VCaP (cell line): ENCODE data around the gene FANK1.

Experiments
- H3K27ac ChIP-seq: fragments of 450-650 bp; 2 replicates; pipeline ENCODE4 v1.5.1; 2017
- TF ChIP-seq, protein P1 (sequence below): fragments of 450-650 bp; conservative IDR thresholded peaks from 2 replicates; pipeline ENCODE4 v1.5.1; 2017; ENCODE audit warnings: mild to moderate bottlenecking, moderate library complexity

Gene FANK1

GRCh38 chr10:125976960-125977605 lies 80.7 kb downstream of the FANK1 start:
- no peak overlapping the region for H3K27ac ChIP-seq
- TF ChIP-seq, protein P1, sequence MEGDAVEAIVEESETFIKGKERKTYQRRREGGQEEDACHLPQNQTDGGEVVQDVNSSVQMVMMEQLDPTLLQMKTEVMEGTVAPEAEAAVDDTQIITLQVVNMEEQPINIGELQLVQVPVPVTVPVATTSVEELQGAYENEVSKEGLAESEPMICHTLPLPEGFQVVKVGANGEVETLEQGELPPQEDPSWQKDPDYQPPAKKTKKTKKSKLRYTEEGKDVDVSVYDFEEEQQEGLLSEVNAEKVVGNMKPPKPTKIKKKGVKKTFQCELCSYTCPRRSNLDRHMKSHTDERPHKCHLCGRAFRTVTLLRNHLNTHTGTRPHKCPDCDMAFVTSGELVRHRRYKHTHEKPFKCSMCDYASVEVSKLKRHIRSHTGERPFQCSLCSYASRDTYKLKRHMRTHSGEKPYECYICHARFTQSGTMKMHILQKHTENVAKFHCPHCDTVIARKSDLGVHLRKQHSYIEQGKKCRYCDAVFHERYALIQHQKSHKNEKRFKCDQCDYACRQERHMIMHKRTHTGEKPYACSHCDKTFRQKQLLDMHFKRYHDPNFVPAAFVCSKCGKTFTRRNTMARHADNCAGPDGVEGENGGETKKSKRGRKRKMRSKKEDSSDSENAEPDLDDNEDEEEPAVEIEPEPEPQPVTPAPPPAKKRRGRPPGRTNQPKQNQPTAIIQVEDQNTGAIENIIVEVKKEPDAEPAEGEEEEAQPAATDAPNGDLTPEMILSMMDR = peak; percentile 33; the same call in 1 of the 2 replicates

GRCh38 chr10:125979976-125980375 lies 83.6 kb downstream of the FANK1 start:
- TF ChIP-seq, protein P1 = no peak
- no peak overlapping the region for H3K27ac ChIP-seq

- TF ChIP-seq, protein P1 = no peak
- no peak overlapping the region for H3K27ac ChIP-seq
These were observed 84.2 kb downstream of the FANK1 start for GRCh38 chr10:125980521-125981035.

- TF ChIP-seq, protein P1 = peak; percentile 65
- H3K27ac ChIP-seq = no peak overlapping the region
These were observed 86.0 kb downstream of the FANK1 start for GRCh38 chr10:125982260-125982948.

- no peak overlapping the region for H3K27ac ChIP-seq
- TF ChIP-seq, protein P1 = no peak
These were observed 86.8 kb downstream of the FANK1 start for GRCh38 chr10:125983161-125983560.

GRCh38 chr10:125983656-125984055 lies 87.3 kb downstream of the FANK1 start:
- no peak overlapping the region for H3K27ac ChIP-seq
- TF ChIP-seq, protein P1 = no peak

GRCh38 chr10:125984346-125984745 lies 88.0 kb downstream of the FANK1 start:
- H3K27ac ChIP-seq = no peak overlapping the region
- TF ChIP-seq, protein P1 = no peak
